ENCODE measurements around the gene MRPL38. TPM values are rescaled to one million over a fixed set of nuclear protein-coding genes. Genes with fewer than 3 reads are reported as not detected.

The MRPL38 gene
- total RNA-seq, 1 donor from 2014 or later: 67.8 TPM

DNA sequence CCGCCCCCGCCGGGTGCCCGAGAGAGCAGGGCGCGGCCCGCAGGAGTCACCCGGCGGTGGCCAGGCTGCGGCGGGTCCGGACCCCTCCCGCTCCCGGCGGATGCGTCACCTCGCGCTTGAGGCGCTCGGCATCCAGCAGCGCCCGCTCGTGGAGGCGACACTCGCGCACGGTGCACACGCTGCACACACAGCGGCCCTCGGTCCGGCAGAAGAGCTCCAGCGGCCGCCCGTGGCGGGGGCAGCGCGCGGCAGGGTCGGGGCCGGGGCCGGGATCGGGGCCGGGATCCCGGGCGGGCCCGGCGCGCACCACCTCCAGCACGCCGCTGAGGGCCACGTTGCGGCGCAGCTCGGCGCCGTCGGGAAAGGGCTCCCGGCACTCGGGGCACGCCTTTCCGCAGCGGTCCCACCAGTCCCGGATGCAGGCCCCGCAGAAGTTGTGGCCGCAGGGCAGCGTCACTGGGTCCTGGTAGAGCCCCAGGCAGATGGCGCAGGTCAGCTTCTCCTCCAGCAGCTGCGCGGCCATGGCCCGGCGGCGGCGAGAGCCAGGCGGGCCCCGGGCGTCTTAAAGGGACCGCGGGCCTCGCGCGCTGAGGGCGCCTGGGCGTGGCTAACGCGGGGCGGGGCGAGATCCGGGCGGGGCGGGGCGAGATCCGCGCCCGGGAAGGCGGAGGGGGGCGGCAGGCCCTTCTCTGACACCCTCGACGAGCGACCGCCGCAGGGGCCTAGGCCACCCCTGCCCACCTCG lies 8.1 kb downstream of the MRPL38 start, which contains the start of gene TRIM65:
TRIM65 (minus strand) TSS at position 537 of the 745 bp plus-strand sequence; CDS start at position 523, 14 bp downstream.
- TF ChIP-seq POLR2A (IDR thresholded peaks at IDR 0.05): peak in 1 of 2 donors; percentile 85
- TF ChIP-seq POLR2AphosphoS5 (IDR thresholded peaks at IDR 0.05; ENCODE audit: insufficient read depth in 1 of 2, low read depth in 1 of 2): peak in 1 of 2 donors; percentile 85
- TF ChIP-seq, protein P1, sequence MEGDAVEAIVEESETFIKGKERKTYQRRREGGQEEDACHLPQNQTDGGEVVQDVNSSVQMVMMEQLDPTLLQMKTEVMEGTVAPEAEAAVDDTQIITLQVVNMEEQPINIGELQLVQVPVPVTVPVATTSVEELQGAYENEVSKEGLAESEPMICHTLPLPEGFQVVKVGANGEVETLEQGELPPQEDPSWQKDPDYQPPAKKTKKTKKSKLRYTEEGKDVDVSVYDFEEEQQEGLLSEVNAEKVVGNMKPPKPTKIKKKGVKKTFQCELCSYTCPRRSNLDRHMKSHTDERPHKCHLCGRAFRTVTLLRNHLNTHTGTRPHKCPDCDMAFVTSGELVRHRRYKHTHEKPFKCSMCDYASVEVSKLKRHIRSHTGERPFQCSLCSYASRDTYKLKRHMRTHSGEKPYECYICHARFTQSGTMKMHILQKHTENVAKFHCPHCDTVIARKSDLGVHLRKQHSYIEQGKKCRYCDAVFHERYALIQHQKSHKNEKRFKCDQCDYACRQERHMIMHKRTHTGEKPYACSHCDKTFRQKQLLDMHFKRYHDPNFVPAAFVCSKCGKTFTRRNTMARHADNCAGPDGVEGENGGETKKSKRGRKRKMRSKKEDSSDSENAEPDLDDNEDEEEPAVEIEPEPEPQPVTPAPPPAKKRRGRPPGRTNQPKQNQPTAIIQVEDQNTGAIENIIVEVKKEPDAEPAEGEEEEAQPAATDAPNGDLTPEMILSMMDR (IDR thresholded peaks at IDR 0.05): no peak
- no peaks in the 10 kb centered on the region for H3K27me3 ChIP-seq
- no peaks in the 10 kb centered on the region for H3K9me3 ChIP-seq
- no peak for DNase-seq (ENCODE audit: extremely low spot score in 2 of 2)
- intact Hi-C loops (cut with DNase I): no loop called here
- H3K4me1 ChIP-seq: peaks cover 49% of the 10 kb centered on the region
- peak within 1 kb of the TSS; percentile 59 to 87 for H3K4me3 ChIP-seq
- peaks cover 0 to 29% of the 10 kb centered on the region in 2 donors for H3K36me3 ChIP-seq
- H3K27ac ChIP-seq: peak within 1 kb of the TSS; percentile 94

DNA sequence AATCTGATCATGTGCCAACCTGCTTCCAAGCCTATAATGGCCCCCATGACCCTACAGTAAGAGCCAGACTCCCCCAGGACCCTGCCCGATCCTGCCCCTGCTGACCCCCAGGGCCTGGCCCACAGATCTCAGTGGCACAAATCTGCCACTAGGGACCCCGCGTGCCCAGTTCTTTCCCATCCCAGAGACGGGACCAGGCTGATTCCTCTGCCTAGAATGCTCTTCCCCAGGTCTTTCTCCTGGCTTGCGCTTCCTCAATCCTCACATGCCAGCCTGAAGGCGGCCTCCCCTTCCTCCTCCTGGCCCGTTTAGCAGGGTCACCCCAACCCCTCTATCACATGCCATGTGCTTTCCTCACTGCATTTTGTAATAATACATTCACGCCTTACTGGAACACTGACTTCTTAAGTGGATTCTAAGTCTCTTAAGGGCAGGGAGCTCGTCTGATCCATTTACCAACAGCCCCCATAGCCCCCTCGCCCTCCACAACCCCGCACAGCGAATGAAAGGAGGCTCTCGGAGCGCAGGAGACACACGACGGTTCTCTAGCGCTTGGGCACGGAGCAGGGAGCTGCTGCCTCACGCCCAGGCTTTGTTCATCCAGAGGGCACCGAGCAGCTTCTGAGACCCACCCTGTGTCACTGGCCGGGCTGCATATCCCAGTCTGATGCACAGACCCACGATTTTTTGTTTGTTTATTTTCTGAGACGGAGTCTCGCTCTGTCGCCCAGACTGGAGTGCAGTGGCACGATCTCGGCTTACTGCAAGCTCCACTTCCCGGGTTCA lies 9.1 kb downstream of the MRPL38 start:
- no peak for DNase-seq (ENCODE audit: extremely low spot score in 2 of 2)

DNA sequence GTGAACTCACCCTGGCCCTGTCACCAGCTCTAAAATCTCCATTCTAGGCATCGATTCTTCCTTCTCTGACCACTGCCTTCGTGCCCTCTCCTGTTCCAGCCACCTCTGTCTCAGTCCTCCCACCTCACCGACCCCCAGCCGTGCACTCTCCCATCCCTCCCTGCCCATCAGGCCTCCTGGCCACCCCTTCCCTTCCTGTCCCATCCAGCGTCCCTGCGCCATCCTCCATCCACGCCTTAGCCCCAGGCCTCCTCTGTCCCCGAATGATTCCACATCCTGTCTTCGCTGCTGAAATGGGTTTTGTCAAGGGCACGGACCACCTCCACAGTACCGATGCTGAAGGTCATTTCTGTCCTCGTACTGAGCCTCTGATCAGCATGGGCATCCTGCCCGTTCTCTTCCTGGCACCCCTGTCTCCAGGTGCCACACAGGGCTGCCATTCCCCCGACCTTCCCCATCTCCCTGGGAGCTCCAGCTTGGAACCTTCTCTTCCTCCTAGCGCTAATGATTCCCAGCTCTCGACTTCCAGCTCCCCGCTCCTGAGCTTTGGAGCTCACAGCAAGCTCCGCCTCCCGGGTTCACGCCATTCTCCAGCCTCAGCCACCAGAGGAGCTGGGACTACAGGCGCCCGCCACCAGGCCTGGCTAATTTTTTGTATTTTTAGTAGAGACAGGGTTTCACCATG lies 10.5 kb downstream of the MRPL38 start:
- TF ChIP-seq, protein P1 (IDR thresholded peaks at IDR 0.05): no peak
- DNase-seq (ENCODE audit: extremely low spot score in 2 of 2): no peak
- intact Hi-C loops (cut with DNase I): loop anchor here (5.0 kb wide), 1 partner anchor 47 kb away; no protein-coding TSS in a partner anchor
- Histone ChIP-seq H3K36me3 (peaks cover 3 to 13% of the 10 kb centered on the region in 2 donors), H3K27me3 (no peaks in the 10 kb centered on the region), H3K4me1 (peaks cover 50% of the 10 kb centered on the region), H3K27ac (peak overlapping the region; percentile 94), H3K4me3 (peak overlapping the region in 1 of 2 donors; percentile 87), H3K9me3 (no peaks in the 10 kb centered on the region)

More for the DNA sequence above, 9.1 kb downstream of the MRPL38 start:
- H3K4me1 ChIP-seq: peaks cover 50% of the 10 kb centered on the region
- intact Hi-C loops (cut with DNase I): no loop called here
- peak overlapping the region; percentile 59 to 87 for H3K4me3 ChIP-seq
- no peaks in the 10 kb centered on the region for H3K9me3 ChIP-seq
- peak overlapping the region; percentile 94 for H3K27ac ChIP-seq
- H3K27me3 ChIP-seq: no peaks in the 10 kb centered on the region
- peaks cover 2 to 27% of the 10 kb centered on the region in 2 donors for H3K36me3 ChIP-seq
- TF ChIP-seq POLR2AphosphoS5 (IDR thresholded peaks at IDR 0.05; ENCODE audit: insufficient read depth in 1 of 2, low read depth in 1 of 2) (no peak), POLR2A (IDR thresholded peaks at IDR 0.05) (no peak)
- TF ChIP-seq, protein P1 (IDR thresholded peaks at IDR 0.05): peak in 1 of 3 experiments; percentile 10

DNA sequence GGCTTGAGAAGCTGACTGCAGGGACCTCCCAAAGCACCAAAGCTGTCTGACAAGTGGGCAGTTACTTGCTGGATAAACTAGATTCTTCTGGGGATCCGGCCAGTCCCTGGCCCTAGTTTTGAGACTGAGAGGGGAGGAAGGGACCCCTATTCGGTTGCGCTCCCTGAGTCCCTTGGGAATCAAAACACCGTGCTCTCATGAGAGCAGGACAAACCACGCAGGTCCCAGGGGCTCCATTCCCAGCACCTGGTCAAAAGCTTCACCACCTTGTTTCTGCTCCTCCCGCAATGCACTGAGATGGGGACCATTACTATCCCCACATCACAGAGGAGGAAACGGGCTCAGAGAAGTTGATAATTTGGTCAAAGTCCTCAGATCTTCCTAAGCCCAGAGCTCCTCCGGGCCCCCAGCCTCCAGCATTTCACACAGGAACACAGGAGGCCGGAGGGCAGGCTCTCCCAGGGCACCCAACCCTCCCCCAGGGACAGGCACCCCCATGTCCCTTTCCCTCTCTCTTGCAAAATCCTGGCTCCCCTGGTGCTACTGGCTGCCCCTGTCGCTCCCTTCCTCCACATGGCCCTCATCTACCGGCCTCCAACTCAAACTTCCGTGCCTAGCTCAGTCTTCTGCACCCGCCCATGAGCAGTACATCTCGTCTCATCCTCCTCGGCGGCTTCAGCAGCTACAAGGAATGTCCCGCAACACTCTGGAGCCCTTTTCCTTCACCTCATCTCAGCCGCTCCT lies 11.2 kb downstream of the MRPL38 start:
- no peak for TF ChIP-seq POLR2A (IDR thresholded peaks at IDR 0.05)
- TF ChIP-seq, protein P1 (IDR thresholded peaks at IDR 0.05): no peak
- TF ChIP-seq POLR2AphosphoS5 (IDR thresholded peaks at IDR 0.05; ENCODE audit: insufficient read depth in 1 of 2, low read depth in 1 of 2): no peak
- H3K4me1 ChIP-seq: peaks cover 50% of the 10 kb centered on the region
- H3K27ac ChIP-seq: no peak overlapping the region
- intact Hi-C loops (cut with DNase I): loop anchor here (5.0 kb wide), 1 partner anchor 46 kb away; no protein-coding TSS in a partner anchor
- no peaks in the 10 kb centered on the region for H3K9me3 ChIP-seq
- no peak overlapping the region for H3K4me3 ChIP-seq
- no peaks in the 10 kb centered on the region for H3K27me3 ChIP-seq
- DNase-seq (ENCODE audit: extremely low spot score in 2 of 2): no peak
- H3K36me3 ChIP-seq: peaks cover 3 to 8% of the 10 kb centered on the region in 2 donors
